ENCODE results near the gene FZD2. TPM values are rescaled to one million over a fixed set of nuclear protein-coding genes. Genes with fewer than 3 reads are reported as not detected.

The FZD2 gene
- total RNA-seq, 2 donors from 2014 or later = 0.67 to 2.0 TPM

GRCh38 chr17:44572801-44573200 lies 15.5 kb downstream of the FZD2 start:
- Histone ChIP-seq H3K9me3 (no peaks in the 10 kb centered on the region), H3K27ac (no peak overlapping the region), H3K27me3 (no peaks in the 10 kb centered on the region), H3K4me1 (no peaks in the 10 kb centered on the region), H3K4me3 (no peak overlapping the region), H3K36me3 (no peaks in the 10 kb centered on the region), H3K9ac (ENCODE audit: low read depth in 2 of 2, low read length in 2 of 2) (no peak overlapping the region)
- intact Hi-C loops (cut with DNase I) = no loop called here
- TF ChIP-seq, protein P1, sequence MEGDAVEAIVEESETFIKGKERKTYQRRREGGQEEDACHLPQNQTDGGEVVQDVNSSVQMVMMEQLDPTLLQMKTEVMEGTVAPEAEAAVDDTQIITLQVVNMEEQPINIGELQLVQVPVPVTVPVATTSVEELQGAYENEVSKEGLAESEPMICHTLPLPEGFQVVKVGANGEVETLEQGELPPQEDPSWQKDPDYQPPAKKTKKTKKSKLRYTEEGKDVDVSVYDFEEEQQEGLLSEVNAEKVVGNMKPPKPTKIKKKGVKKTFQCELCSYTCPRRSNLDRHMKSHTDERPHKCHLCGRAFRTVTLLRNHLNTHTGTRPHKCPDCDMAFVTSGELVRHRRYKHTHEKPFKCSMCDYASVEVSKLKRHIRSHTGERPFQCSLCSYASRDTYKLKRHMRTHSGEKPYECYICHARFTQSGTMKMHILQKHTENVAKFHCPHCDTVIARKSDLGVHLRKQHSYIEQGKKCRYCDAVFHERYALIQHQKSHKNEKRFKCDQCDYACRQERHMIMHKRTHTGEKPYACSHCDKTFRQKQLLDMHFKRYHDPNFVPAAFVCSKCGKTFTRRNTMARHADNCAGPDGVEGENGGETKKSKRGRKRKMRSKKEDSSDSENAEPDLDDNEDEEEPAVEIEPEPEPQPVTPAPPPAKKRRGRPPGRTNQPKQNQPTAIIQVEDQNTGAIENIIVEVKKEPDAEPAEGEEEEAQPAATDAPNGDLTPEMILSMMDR (IDR thresholded peaks at IDR 0.05) = no peak
- DNase-seq = no peak

DNA sequence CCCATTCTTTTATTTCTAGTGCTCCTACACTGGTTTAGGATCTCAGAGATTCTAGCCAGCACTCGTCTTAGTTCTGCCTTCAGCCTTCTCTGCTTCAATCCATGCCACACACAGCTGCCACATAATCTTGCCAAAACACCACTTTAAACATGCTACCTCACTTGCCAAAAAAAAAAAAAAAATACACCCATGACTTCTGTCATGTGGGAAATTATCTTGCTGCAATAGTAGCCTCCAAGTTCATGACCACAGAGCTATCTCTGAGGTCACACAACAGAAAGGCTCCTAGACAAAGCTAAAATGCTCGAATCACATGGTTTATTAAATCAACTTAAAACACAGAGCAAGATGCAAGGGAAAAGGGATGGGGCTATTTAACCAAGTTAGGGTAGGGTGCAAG lies 18.1 kb downstream of the FZD2 start:
- Histone ChIP-seq H3K4me3 (no peak overlapping the region), H3K27ac (no peak overlapping the region), H3K9ac (ENCODE audit: low read depth in 2 of 2, low read length in 2 of 2) (no peak overlapping the region), H3K4me1 (no peaks in the 10 kb centered on the region), H3K9me3 (no peaks in the 10 kb centered on the region), H3K36me3 (no peaks in the 10 kb centered on the region), H3K27me3 (no peaks in the 10 kb centered on the region)
- TF ChIP-seq, protein P1 (IDR thresholded peaks at IDR 0.05) = no peak
- intact Hi-C loops (cut with DNase I) = no loop called here
- DNase-seq = no peak

DNA sequence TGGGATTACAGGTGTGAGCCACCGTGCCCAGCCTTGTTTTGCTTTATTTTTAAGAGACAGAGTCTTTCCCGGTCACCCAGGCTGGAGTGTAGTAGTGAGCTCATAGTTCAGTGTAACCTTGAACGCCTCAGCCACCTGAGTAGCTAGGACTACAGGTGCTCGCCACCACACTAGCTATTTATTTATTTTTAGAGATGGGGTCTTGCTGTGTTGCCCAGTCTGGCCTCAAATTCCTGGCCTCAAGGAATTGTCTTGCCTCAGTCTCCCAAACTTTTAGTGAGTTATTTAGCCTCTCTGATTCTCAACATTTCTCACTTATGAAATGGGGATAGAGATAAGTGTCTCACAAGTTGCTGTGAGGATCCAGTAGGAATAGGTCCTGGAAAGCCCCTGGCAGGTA lies 21.7 kb downstream of the FZD2 start:
- no peak overlapping the region for H3K9ac ChIP-seq (ENCODE audit: low read depth in 2 of 2, low read length in 2 of 2)
- H3K27me3 ChIP-seq = no peaks in the 10 kb centered on the region
- H3K4me1 ChIP-seq = no peaks in the 10 kb centered on the region
- no peaks in the 10 kb centered on the region for H3K36me3 ChIP-seq
- intact Hi-C loops (cut with DNase I) = no loop called here
- TF ChIP-seq, protein P1 (IDR thresholded peaks at IDR 0.05) = no peak
- H3K4me3 ChIP-seq = no peak overlapping the region
- no peak overlapping the region for H3K27ac ChIP-seq
- no peaks in the 10 kb centered on the region for H3K9me3 ChIP-seq
- DNase-seq = no peak

DNA sequence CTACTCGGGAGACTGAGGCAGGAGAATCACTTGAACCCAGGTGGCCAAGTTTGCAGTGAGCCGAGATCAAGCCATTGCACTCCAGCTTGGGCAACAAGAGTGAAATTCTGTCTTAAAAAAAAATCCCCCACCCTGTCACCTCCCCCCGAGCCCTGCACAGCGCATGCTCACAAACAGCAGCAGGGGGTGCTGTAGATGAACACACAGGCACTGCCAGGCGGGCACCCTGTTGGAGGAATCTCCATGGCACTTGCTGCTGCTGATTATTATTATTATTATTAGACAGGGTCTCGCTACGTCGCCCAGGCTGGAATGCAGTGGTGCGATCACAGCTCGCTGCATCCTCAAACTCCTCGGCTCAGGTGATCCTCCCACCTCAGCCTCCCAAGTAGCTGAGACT lies 24.6 kb downstream of the FZD2 start:
- H3K9ac ChIP-seq (ENCODE audit: low read depth in 2 of 2, low read length in 2 of 2) = no peak overlapping the region
- H3K4me3 ChIP-seq = no peak overlapping the region
- no peaks in the 10 kb centered on the region for H3K4me1 ChIP-seq
- intact Hi-C loops (cut with DNase I) = loop anchor here (10.0 kb wide), 1 partner anchor 53 kb away; no protein-coding TSS in a partner anchor
- no peak for DNase-seq
- TF ChIP-seq, protein P1 (IDR thresholded peaks at IDR 0.05) = no peak
- no peaks in the 10 kb centered on the region for H3K9me3 ChIP-seq
- H3K36me3 ChIP-seq = no peaks in the 10 kb centered on the region
- H3K27me3 ChIP-seq = no peaks in the 10 kb centered on the region
- no peak overlapping the region for H3K27ac ChIP-seq

DNA sequence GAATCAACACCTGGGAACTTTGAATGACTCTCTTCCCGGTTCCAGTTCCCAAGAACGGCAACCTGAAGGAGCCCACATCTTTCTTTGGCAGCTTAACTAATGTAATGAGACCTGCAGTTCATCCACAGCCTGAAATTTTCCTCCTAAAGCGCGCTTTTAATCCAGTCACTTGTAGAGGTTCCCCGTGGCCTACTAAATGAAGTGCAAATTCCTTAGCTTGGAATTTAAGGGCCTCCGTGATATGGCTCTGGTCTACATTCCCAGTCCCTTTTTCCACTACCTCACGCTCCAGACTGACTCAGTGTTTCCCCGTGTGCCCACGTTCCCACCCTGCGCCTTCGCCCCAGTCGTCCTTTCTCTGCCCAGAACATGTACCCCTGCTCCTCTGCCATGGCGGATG lies 27.2 kb downstream of the FZD2 start:
- no peaks in the 10 kb centered on the region for H3K4me1 ChIP-seq
- intact Hi-C loops (cut with DNase I) = loop anchor here (10.0 kb wide), 1 partner anchor 50 kb away; no protein-coding TSS in a partner anchor
- no peak overlapping the region for H3K4me3 ChIP-seq
- TF ChIP-seq, protein P1 (IDR thresholded peaks at IDR 0.05) = no peak
- H3K27me3 ChIP-seq = no peaks in the 10 kb centered on the region
- no peaks in the 10 kb centered on the region for H3K36me3 ChIP-seq
- H3K9ac ChIP-seq (ENCODE audit: low read depth in 2 of 2, low read length in 2 of 2) = no peak overlapping the region
- DNase-seq = no peak
- no peaks in the 10 kb centered on the region for H3K9me3 ChIP-seq
- no peak overlapping the region for H3K27ac ChIP-seq
